ENCODE results near the gene GULP1.

GULP1 gene

DNA sequence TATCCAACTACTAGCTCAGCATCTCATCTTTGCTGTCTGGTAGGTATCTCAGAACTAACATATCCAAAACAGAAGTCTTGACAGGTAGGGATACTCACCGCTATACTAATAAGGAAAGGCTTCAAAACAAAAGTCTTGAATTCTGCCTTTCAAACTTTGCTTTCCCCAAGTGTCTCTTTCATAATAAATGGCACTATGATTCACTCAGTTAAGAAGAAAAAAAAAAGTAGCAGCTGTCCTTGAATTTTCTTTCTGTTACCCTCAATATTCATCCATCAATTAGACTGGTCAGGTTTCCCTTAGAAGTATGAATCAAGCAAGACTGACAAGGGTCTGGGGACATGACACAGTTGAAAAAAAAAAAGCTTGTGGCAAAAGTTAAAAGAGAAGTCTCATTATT, 175.1 kb downstream of the GULP1 start:
- DNase-seq (ENCODE audit: low read depth): no peak
- TF ChIP-seq CTCF (IDR thresholded peaks at IDR 0.05; ENCODE audit: control insufficient read depth, insufficient read depth, low read depth, low read length, missing control alignments): no peak
- H3K4me3 ChIP-seq (ENCODE audit: control insufficient read depth, low read depth, low read length): no peak overlapping the region

GRCh38 chr2:188471166-188471565, 179.5 kb downstream of the GULP1 start:
- H3K4me3 ChIP-seq (ENCODE audit: control insufficient read depth, low read depth, low read length): no peak overlapping the region
- no peak for DNase-seq (ENCODE audit: low read depth)
- no peak for TF ChIP-seq CTCF (IDR thresholded peaks at IDR 0.05; ENCODE audit: control insufficient read depth, insufficient read depth, low read depth, low read length, missing control alignments)

DNA sequence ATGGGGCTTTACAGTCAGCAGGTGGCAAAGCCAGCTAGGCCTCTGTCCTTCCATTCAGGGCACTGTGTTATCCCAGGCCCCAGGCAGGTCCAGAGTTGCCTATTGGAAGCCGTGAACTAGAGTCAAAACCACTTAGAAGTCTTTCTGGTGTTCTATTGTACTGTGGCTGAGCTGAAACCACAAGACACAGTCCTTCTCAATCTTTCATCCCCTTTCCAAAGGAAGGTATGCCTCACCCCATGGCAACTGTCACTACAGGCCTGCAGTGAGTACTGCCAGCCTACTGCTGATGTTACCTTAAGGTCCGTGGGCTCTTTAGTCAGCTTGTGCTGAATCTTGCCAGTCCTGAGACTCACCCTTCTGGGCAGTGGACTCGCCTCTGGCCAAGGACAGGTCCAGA, 181.6 kb downstream of the GULP1 start:
- no peak for DNase-seq (ENCODE audit: low read depth)
- TF ChIP-seq CTCF (IDR thresholded peaks at IDR 0.05; ENCODE audit: control insufficient read depth, insufficient read depth, low read depth, low read length, missing control alignments): no peak
- H3K4me3 ChIP-seq (ENCODE audit: control insufficient read depth, low read depth, low read length): no peak overlapping the region

GRCh38 chr2:188474316-188474715, 182.6 kb downstream of the GULP1 start:
- TF ChIP-seq CTCF (IDR thresholded peaks at IDR 0.05; ENCODE audit: control insufficient read depth, insufficient read depth, low read depth, low read length, missing control alignments): no peak
- no peak overlapping the region for H3K4me3 ChIP-seq (ENCODE audit: control insufficient read depth, low read depth, low read length)
- DNase-seq (ENCODE audit: low read depth): no peak

DNA sequence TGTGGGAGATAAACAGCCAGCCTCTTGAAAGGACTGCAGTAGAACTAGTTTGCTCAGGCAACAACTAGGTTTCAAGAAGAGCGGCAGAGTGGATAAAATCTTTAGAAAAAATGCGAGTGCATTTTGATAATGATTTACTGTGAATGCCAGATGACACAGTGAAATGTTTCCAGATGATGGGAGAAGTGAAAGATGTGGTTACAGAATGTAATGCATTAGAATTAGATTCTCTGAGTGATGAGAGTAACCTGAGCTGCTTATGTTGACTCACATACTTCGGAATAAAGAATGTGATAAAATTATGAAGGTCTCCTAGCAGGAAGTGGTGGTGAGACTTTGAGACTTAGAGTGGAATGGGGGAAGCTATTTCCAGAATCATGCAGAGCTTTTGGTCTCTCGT, 184.3 kb downstream of the GULP1 start:
- DNase-seq (ENCODE audit: low read depth): no peak
- no peak for TF ChIP-seq CTCF (IDR thresholded peaks at IDR 0.05; ENCODE audit: control insufficient read depth, insufficient read depth, low read depth, low read length, missing control alignments)
- H3K4me3 ChIP-seq (ENCODE audit: control insufficient read depth, low read depth, low read length): no peak overlapping the region

GRCh38 chr2:188477564-188478103, 186.0 kb downstream of the GULP1 start:
- H3K4me3 ChIP-seq (ENCODE audit: control insufficient read depth, low read depth, low read length): no peak overlapping the region
- no peak for DNase-seq (ENCODE audit: low read depth)
- TF ChIP-seq CTCF (IDR thresholded peaks at IDR 0.05; ENCODE audit: control insufficient read depth, insufficient read depth, low read depth, low read length, missing control alignments): no peak

- no peak overlapping the region for H3K4me3 ChIP-seq (ENCODE audit: control insufficient read depth, low read depth, low read length)
- no peak for TF ChIP-seq CTCF (IDR thresholded peaks at IDR 0.05; ENCODE audit: control insufficient read depth, insufficient read depth, low read depth, low read length, missing control alignments)
- DNase-seq (ENCODE audit: low read depth): no peak
Observed at GRCh38 chr2:188478724-188479123, 187.1 kb downstream of the GULP1 start.
